GM18858 (cell line): ENCODE results near the gene GOLGA8A.
A peak's percentile ranks its signal among the peaks of the same experiment; 100 is the strongest.
"Not testable (repeated sequence)": the region's sequence is repeated elsewhere in the genome, so short reads cannot be mapped to it uniquely, and the experiment has no call there.

Experiments
- ATAC-seq: cut with Tn5 transposase; IDR thresholded peaks from one replicate; pipeline ENCODE4 v1.9.1; 2021; ENCODE audit not compliant: unreplicated experiment

GOLGA8A gene

GRCh38 chr15:34409511-34409910, 28.1 kb downstream of the GOLGA8A start:
- not testable (repeated sequence) for ATAC-seq

- not testable (repeated sequence) for ATAC-seq
Observed at GRCh38 chr15:34408973-34409372, 28.6 kb downstream of the GOLGA8A start.

GRCh38 chr15:34403899-34404298, 33.7 kb downstream of the GOLGA8A start:
- not testable (repeated sequence) for ATAC-seq

- ATAC-seq: peak; percentile 61
Observed at GRCh38 chr15:34403160-34403598, 34.4 kb downstream of the GOLGA8A start.

- not testable (repeated sequence) for ATAC-seq
Observed at GRCh38 chr15:34397637-34398259, 39.9 kb downstream of the GOLGA8A start.

- ATAC-seq: not testable (repeated sequence)
Observed at GRCh38 chr15:34392981-34393380, 44.6 kb downstream of the GOLGA8A start.

GRCh38 chr15:34389594-34390086, 48.0 kb downstream of the GOLGA8A start:
- not testable (repeated sequence) for ATAC-seq
